ENCODE measurements around the gene FIGLA.

FIGLA gene

GRCh38 chr2:70790136-70790828 lies at the start of gene FIGLA:
Gene FIGLA (minus strand): TSS chr2:70790643. CDS start chr2:70790638, 5 bp downstream.
- no peak for DNase-seq (ENCODE audit: low read depth in 2 of 2)

- DNase-seq (ENCODE audit: low read depth in 2 of 2), result no peak
Measured at GRCh38 chr2:70837980-70838925, 47.8 kb upstream of the FIGLA start.

GRCh38 chr2:70835643-70836042 lies 45.2 kb upstream of the FIGLA start, which contains the start of gene CD207:
Gene CD207 (minus strand): TSS chr2:70835816. CDS start chr2:70835776, 40 bp downstream.
- no peak for DNase-seq (ENCODE audit: low read depth in 2 of 2)

GRCh38 chr2:70834881-70835280 lies 44.4 kb upstream of the FIGLA start:
- DNase-seq (ENCODE audit: low read depth in 2 of 2), result no peak

GRCh38 chr2:70834106-70834505 lies 43.7 kb upstream of the FIGLA start:
- DNase-seq (ENCODE audit: low read depth in 2 of 2), result no peak

GRCh38 chr2:70833246-70833645 lies 42.8 kb upstream of the FIGLA start:
- no peak for DNase-seq (ENCODE audit: low read depth in 2 of 2)

- DNase-seq (ENCODE audit: low read depth in 2 of 2), result no peak
Measured at GRCh38 chr2:70832386-70832785, 41.9 kb upstream of the FIGLA start.

- DNase-seq (ENCODE audit: low read depth in 2 of 2), result no peak
Measured at GRCh38 chr2:70831861-70832260, 41.4 kb upstream of the FIGLA start.

GRCh38 chr2:70830366-70830765 lies 39.9 kb upstream of the FIGLA start:
- no peak for DNase-seq (ENCODE audit: low read depth in 2 of 2)

GRCh38 chr2:70829916-70830315 lies 39.5 kb upstream of the FIGLA start:
- no peak for DNase-seq (ENCODE audit: low read depth in 2 of 2)

GRCh38 chr2:70828914-70829824 lies 38.7 kb upstream of the FIGLA start:
- DNase-seq (ENCODE audit: low read depth in 2 of 2), result no peak

GRCh38 chr2:70828115-70828514 lies 37.7 kb upstream of the FIGLA start:
- no peak for DNase-seq (ENCODE audit: low read depth in 2 of 2)

GRCh38 chr2:70827388-70827787 lies 36.9 kb upstream of the FIGLA start:
- DNase-seq (ENCODE audit: low read depth in 2 of 2), result no peak

GRCh38 chr2:70826696-70827350 lies 36.4 kb upstream of the FIGLA start:
- DNase-seq (ENCODE audit: low read depth in 2 of 2), result no peak

GRCh38 chr2:70823249-70823648 lies 32.8 kb upstream of the FIGLA start:
- no peak for DNase-seq (ENCODE audit: low read depth in 2 of 2)

GRCh38 chr2:70822843-70823242 lies 32.4 kb upstream of the FIGLA start:
- DNase-seq (ENCODE audit: low read depth in 2 of 2), result no peak

- no peak for DNase-seq (ENCODE audit: low read depth in 2 of 2)
Measured at GRCh38 chr2:70820499-70820898, 30.1 kb upstream of the FIGLA start, which contains the start of gene CLEC4F. Gene CLEC4F (minus strand): TSS chr2:70820599. CDS start chr2:70820523, 76 bp downstream.

GRCh38 chr2:70817284-70817954 lies 27.0 kb upstream of the FIGLA start:
- no peak for DNase-seq (ENCODE audit: low read depth in 2 of 2)

- DNase-seq (ENCODE audit: low read depth in 2 of 2), result no peak
Measured at GRCh38 chr2:70816726-70817125, 26.3 kb upstream of the FIGLA start.
